Measurements from ENCODE around the gene CKMT2.

DNA sequence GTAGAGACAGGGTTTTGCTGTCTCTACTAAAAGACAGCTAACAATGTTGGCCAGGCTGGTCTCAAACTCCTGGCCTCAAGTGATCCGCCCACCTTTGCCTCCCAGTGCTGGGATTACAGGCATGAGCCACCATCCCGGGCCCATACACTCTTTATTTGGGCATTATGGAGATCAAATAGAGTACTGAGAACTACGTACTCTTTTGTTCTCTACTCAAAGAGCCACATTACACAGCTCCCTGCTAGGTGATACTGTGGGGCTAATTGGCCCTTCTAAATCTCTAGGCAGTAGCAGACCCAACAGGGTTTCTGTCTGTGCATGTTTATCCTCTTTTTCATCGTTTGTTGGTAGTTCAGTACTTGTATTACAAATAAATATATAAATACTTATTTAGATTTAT, 16.1 kb downstream of the CKMT2 start:
- TF ChIP-seq, protein P1, sequence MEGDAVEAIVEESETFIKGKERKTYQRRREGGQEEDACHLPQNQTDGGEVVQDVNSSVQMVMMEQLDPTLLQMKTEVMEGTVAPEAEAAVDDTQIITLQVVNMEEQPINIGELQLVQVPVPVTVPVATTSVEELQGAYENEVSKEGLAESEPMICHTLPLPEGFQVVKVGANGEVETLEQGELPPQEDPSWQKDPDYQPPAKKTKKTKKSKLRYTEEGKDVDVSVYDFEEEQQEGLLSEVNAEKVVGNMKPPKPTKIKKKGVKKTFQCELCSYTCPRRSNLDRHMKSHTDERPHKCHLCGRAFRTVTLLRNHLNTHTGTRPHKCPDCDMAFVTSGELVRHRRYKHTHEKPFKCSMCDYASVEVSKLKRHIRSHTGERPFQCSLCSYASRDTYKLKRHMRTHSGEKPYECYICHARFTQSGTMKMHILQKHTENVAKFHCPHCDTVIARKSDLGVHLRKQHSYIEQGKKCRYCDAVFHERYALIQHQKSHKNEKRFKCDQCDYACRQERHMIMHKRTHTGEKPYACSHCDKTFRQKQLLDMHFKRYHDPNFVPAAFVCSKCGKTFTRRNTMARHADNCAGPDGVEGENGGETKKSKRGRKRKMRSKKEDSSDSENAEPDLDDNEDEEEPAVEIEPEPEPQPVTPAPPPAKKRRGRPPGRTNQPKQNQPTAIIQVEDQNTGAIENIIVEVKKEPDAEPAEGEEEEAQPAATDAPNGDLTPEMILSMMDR (IDR thresholded peaks at IDR 0.05; ENCODE audit: insufficient read depth, low read length): no peak
- TF ChIP-seq GABPA (IDR thresholded peaks at IDR 0.05; ENCODE audit: low read depth): no peak
- no peak for TF ChIP-seq SPI1 (IDR thresholded peaks at IDR 0.05; ENCODE audit: borderline replicate concordance, low read depth)
- TF ChIP-seq POLR2AphosphoS5 (IDR thresholded peaks at IDR 0.05; ENCODE audit: low read depth): no peak

Measured in HL-60 (cell line).